Neural crest cell (in vitro differentiated cells): ENCODE results near the gene ZBTB7B. TPM values are rescaled to one million over a fixed set of nuclear protein-coding genes. Genes with fewer than 3 reads are reported as not detected.

Source experiments
- DNase-seq: peaks from one replicate; pipeline ENCODE4 v3.0.0; 2021; ENCODE audit warnings: low read depth, mixed read lengths, low spot score
- H3K27ac Mint-ChIP-seq: one replicate; pipeline ENCODE4 v1.8.0; 2021; ENCODE audit warnings: mild to moderate bottlenecking, mixed read lengths; ENCODE audit not compliant: unreplicated experiment
- H3K27me3 Mint-ChIP-seq: 2 replicates; pipeline ENCODE4 v1.8.0; 2021; ENCODE audit warnings: low read depth, mild to moderate bottlenecking, mixed read lengths
- H3K36me3 Mint-ChIP-seq: 2 replicates; pipeline ENCODE4 v1.8.0; 2021; ENCODE audit warnings: low read depth, mild to moderate bottlenecking, mixed read lengths
- H3K4me1 Mint-ChIP-seq: 2 replicates; pipeline ENCODE4 v1.8.0; 2021; ENCODE audit warnings: mixed read lengths
- H3K4me3 Mint-ChIP-seq: one replicate; pipeline ENCODE4 v1.8.0; 2021; ENCODE audit warnings: mild to moderate bottlenecking, mixed read lengths
- H3K9me3 Mint-ChIP-seq: 2 replicates; pipeline ENCODE4 v1.8.0; 2021; ENCODE audit warnings: mixed read lengths
- total RNA-seq: library from RNA; stranded (reverse); gene quantifications from 2 replicates; pipeline ENCODE4 v1.2.1, GENCODE V29; 2021
- TF ChIP-seq, protein P1 (sequence below): fragments of 200-600 bp; sonication (generic); conservative IDR thresholded peaks from 2 replicates; pipeline ENCODE4 v1.5.0; 2021; ENCODE audit warnings: antibody characterized with exemption, mild to moderate bottlenecking

ZBTB7B gene
- total RNA-seq, 1 donor from 2014 or later: 6.9 TPM

DNA sequence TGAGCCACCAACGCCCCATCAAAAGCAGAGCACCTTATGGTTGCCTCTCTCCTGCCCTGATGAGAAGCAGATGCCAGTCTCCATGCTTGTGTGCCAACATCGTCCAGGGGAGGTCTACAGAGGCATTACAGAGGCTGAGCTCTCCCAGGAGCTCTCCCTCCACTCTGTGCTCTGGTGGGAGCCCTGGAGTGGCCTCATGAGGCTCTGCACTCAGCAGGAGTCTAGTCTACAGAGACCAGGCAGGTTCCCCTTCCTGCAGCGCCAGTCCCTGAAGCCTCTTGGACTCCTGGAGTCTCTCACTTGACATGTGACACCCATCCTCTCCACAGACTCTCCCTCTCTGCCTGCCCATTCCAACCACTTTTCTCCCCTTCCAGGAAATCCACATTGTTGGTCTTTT, 34.4 kb downstream of the ZBTB7B start:
- Mint-ChIP-seq H3K36me3 (no peaks in the 10 kb centered on the region), H3K27ac (no peak overlapping the region), H3K9me3 (no peaks in the 10 kb centered on the region), H3K27me3 (no peaks in the 10 kb centered on the region), H3K4me3 (no peak overlapping the region), H3K4me1 (no peaks in the 10 kb centered on the region)
- TF ChIP-seq, protein P1, sequence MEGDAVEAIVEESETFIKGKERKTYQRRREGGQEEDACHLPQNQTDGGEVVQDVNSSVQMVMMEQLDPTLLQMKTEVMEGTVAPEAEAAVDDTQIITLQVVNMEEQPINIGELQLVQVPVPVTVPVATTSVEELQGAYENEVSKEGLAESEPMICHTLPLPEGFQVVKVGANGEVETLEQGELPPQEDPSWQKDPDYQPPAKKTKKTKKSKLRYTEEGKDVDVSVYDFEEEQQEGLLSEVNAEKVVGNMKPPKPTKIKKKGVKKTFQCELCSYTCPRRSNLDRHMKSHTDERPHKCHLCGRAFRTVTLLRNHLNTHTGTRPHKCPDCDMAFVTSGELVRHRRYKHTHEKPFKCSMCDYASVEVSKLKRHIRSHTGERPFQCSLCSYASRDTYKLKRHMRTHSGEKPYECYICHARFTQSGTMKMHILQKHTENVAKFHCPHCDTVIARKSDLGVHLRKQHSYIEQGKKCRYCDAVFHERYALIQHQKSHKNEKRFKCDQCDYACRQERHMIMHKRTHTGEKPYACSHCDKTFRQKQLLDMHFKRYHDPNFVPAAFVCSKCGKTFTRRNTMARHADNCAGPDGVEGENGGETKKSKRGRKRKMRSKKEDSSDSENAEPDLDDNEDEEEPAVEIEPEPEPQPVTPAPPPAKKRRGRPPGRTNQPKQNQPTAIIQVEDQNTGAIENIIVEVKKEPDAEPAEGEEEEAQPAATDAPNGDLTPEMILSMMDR: no peak
- DNase-seq: no peak

DNA sequence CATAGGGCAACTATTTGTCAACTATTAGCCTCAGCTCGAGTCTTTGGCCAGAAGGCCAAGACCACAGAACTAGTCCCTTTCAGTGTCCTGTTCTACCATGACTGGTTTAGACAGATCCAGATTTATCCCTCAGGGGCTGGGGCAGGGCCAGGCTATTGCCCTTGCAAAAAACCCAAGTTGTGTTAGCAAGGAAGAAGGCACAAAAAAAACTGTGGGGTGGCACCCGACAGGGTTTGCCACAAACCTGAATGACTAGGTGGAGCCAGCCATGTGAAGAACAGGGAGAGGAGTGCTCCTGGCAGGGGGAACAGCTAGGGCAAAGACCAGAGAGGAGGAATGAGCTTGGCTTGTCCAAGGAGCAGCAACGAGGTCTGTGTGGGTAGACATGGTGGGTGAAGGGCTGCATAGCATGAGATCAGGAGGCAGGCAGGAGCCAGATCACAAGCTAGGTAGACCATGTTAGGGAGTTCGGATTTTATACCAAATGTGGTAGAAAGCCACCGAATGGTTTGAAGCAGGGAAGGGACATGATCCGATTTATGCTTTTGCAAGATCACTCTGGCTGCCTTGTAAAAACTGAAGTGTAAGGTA, 35.3 kb downstream of the ZBTB7B start:
- no peak overlapping the region for H3K4me3 Mint-ChIP-seq
- no peaks in the 10 kb centered on the region for H3K9me3 Mint-ChIP-seq
- H3K4me1 Mint-ChIP-seq: no peaks in the 10 kb centered on the region
- no peaks in the 10 kb centered on the region for H3K36me3 Mint-ChIP-seq
- TF ChIP-seq, protein P1: no peak
- H3K27me3 Mint-ChIP-seq: no peaks in the 10 kb centered on the region
- DNase-seq: no peak
- no peak overlapping the region for H3K27ac Mint-ChIP-seq

DNA sequence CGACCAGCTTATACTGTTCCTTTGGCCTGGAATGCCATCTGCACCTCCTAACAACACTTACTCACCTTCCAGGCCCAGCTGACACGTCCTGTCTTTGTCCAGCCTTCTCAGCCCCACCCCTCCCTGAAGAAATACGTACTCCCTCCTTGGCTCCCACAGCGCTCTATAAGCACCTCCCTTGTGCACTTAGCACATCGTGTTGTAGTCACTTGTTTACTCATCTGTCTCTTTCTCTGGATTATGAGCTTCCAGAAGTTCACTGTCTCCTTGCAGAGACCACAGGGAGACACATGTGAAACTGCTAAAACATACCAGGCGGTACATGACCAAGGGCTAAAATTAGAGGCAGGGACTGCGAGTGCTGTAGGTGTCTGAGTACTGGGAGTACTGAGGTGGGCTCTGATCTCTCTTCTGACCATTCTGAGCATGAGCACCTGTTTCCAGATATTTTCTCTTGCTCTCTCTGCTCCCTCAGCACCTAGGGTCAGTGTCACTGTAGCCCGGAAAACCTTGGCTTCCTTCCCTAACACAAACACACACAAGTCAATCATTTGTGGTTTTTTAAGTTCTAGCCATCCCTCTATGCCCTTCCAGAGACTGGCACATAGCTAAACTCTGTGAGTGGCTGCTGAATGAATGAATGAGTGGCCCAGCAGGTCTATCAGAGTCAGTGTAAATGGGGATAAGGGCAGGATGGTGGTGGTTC, 36.2 kb downstream of the ZBTB7B start:
- no peaks in the 10 kb centered on the region for H3K36me3 Mint-ChIP-seq
- no peaks in the 10 kb centered on the region for H3K4me1 Mint-ChIP-seq
- TF ChIP-seq, protein P1: no peak
- no peak overlapping the region for H3K4me3 Mint-ChIP-seq
- no peak overlapping the region for H3K27ac Mint-ChIP-seq
- no peaks in the 10 kb centered on the region for H3K9me3 Mint-ChIP-seq
- H3K27me3 Mint-ChIP-seq: no peaks in the 10 kb centered on the region
- no peak for DNase-seq

DNA sequence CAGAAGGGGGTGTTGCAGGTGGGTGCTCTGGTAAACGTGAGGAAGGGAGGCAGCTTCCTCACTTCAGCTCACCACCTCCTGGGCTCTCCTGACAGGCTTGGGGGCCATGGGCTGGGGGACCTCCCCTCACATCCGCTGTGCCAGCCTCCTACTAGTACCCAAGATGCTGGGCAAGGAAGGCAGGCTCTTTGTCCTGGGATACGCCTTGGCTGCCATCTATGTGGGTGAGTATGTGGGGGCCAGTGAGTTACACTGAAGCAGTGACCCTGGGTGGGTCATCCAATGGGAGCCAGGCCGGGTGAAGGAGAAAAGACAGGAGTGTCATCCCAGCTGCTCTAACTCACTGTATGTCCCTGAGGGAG, 36.7 kb downstream of the ZBTB7B start:
- Mint-ChIP-seq H3K27me3 (no peaks in the 10 kb centered on the region), H3K27ac (no peak overlapping the region), H3K4me3 (no peak overlapping the region), H3K36me3 (no peaks in the 10 kb centered on the region), H3K9me3 (no peaks in the 10 kb centered on the region), H3K4me1 (peaks cover under 1% of the 10 kb centered on the region)
- no peak for DNase-seq
- TF ChIP-seq, protein P1: no peak

DNA sequence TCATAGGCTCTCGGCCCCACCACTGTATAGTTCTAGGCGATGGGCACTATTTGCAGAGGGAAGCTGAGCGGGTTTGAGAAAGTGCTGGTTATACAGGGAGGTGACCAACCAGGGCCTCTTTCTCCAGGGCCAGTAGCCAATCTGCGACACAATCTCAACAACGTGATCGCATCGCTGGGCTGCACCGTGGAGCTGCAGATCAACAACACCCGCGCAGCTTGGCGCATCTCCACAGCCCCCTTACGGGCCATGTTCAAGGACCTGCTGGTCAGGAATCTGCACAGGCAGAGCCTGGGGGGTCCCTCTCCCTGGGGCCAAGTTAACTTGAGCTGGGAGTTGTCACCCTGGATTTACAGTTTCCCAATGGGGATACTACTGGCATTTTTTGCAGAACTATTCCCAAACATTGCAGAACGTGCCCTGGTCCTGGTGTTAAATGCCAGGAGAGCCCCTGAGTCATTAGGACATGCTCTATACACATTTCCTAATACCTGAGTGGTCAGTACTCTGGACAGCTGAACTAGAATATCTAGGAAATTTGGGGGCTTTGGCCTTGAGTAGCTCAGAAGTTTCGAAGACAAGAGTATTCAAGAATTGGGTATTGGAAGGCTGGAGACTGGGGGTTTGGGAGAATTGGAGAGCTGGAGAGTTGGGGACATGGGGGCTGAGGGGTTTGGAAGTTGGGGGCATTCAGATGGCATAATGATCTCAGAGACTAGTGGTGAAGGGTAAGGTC, 37.9 kb downstream of the ZBTB7B start:
- Mint-ChIP-seq H3K36me3 (no peaks in the 10 kb centered on the region), H3K27me3 (no peaks in the 10 kb centered on the region), H3K4me3 (no peak overlapping the region), H3K27ac (no peak overlapping the region), H3K9me3 (no peaks in the 10 kb centered on the region), H3K4me1 (peaks cover 10% of the 10 kb centered on the region)
- TF ChIP-seq, protein P1: no peak
- DNase-seq: no peak
